H1 (cell line): ENCODE results near the gene PAX3.

Experiments
- CEBPB ChIP-seq: IDR thresholded peaks from 2 replicates; pipeline ENCODE4 v1.6.1; 2012; ENCODE audit warnings: low read depth, low read length
- FOSL1 ChIP-seq: IDR thresholded peaks from 2 replicates; pipeline ENCODE4 v1.6.1; 2011; ENCODE audit warnings: mild to moderate bottlenecking, low read depth, low read length, moderate library complexity; ENCODE audit not compliant: insufficient read depth
- POLR2A ChIP-seq, 2 experiments: IDR thresholded peaks; 1 replicate in 1 of 2; 2 replicates in 1 of 2; pipeline ENCODE4 v1.6.1; 2011; ENCODE audit warnings: low read depth in 2 of 2, low read length in 2 of 2, mild to moderate bottlenecking in 2 of 2; ENCODE audit errors: control extremely low read depth in 1 of 2
- RFX5 ChIP-seq: IDR thresholded peaks from 2 replicates; pipeline ENCODE4 v1.6.1; 2011; ENCODE audit warnings: low read depth, low read length, improper control_type of control experiment, borderline replicate concordance
- TEAD4 ChIP-seq: IDR thresholded peaks from 2 replicates; pipeline ENCODE4 v1.6.1; 2012; ENCODE audit warnings: low read depth, low read length, inconsistent platforms, mixed read lengths
- YY1 ChIP-seq: IDR thresholded peaks from 2 replicates; pipeline ENCODE4 v1.6.1; 2011; ENCODE audit warnings: low read depth, mild to moderate bottlenecking, low read length
- TF ChIP-seq, protein P1 (sequence below), 3 experiments: IDR thresholded peaks; 1 replicate in 2 of 3; 2 replicates in 1 of 3; pipeline versions ENCODE4 v1.5.1 to v1.6.1; 2011; ENCODE audit warnings: low read length in 3 of 3, mild to moderate bottlenecking in 3 of 3, inconsistent platforms in 2 of 3, low read depth in 1 of 3, moderate library complexity in 1 of 3; ENCODE audit not compliant: insufficient read depth in 1 of 3; ENCODE audit errors: control extremely low read depth in 1 of 3
- TF ChIP-seq, protein P2 (sequence below): IDR thresholded peaks from 2 replicates; pipeline ENCODE4 v1.6.1; 2011; ENCODE audit warnings: low read depth, mild to moderate bottlenecking, low read length; ENCODE audit not compliant: insufficient read depth

DNA sequence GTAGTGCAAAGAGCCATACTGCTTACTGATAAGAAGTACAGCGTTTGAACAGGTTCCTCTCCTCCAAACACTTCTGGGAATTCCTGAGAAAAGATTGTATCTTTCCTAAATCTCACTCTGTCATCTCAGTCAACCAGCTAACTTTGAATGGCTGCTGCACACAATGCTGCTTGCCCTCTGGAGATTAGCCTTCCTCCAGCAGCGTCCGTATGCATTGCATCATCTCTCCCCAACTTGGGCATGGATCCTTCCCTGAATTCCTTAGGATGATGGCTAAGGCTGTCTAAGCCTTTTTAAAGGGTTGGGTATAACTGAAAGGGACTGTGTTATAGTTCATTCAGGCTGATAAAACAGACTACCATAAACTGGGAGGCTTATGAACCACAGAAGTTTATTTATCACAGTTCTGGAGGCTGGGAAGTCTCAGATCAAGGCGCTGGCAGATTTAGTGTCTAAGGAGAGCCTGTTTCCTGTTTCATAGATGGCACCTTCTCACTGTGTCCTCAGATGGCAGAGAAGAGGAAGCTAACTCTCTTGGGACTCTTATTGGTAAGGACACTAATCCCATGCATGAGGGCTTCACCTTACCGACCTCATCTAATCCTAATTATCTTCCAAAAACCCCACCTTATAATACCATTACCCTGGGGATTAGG lies 105.3 kb downstream of the PAX3 start:
- TF ChIP-seq YY1 = no peak
- peak; percentile 73; the same call in 1 of the 2 replicates for TF ChIP-seq CEBPB
- TF ChIP-seq RFX5 = no peak
- TF ChIP-seq, protein P1, sequence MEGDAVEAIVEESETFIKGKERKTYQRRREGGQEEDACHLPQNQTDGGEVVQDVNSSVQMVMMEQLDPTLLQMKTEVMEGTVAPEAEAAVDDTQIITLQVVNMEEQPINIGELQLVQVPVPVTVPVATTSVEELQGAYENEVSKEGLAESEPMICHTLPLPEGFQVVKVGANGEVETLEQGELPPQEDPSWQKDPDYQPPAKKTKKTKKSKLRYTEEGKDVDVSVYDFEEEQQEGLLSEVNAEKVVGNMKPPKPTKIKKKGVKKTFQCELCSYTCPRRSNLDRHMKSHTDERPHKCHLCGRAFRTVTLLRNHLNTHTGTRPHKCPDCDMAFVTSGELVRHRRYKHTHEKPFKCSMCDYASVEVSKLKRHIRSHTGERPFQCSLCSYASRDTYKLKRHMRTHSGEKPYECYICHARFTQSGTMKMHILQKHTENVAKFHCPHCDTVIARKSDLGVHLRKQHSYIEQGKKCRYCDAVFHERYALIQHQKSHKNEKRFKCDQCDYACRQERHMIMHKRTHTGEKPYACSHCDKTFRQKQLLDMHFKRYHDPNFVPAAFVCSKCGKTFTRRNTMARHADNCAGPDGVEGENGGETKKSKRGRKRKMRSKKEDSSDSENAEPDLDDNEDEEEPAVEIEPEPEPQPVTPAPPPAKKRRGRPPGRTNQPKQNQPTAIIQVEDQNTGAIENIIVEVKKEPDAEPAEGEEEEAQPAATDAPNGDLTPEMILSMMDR (IDR thresholded peaks at IDR 0.05; ENCODE audit: control extremely low read depth in 1 of 3, insufficient read depth in 1 of 3, low read depth in 1 of 3, low read length in 3 of 3) = no peak
- no peak for TF ChIP-seq POLR2A (IDR thresholded peaks at IDR 0.05; ENCODE audit: control extremely low read depth in 1 of 2, low read depth in 2 of 2, low read length in 2 of 2)
- TF ChIP-seq, protein P2, sequence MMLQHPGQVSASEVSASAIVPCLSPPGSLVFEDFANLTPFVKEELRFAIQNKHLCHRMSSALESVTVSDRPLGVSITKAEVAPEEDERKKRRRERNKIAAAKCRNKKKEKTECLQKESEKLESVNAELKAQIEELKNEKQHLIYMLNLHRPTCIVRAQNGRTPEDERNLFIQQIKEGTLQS = no peak
- TF ChIP-seq FOSL1 = no peak
- TF ChIP-seq TEAD4 = no peak
